SK-N-MC (cell line): ENCODE results near the gene PRCD.

Source experiments
- EZH2 ChIP-seq: fragments of 200-600 bp; sonication (generic); IDR thresholded peaks from one replicate; pipeline ENCODE4 v1.6.1; 2017; ENCODE audit warnings: antibody characterized with exemption
- POLR2AphosphoS5 ChIP-seq: IDR thresholded peaks from 2 replicates; pipeline ENCODE4 v1.6.1; 2012; ENCODE audit warnings: mild to moderate bottlenecking, low read depth, low read length, borderline replicate concordance

- TF ChIP-seq EZH2 = no peak
- no peak for TF ChIP-seq POLR2AphosphoS5
These were observed 30.6 kb downstream of the PRCD start for GRCh38 chr17:76570457-76570856.
